Ascending aorta (tissue), 2 donors: ENCODE results near the gene C3orf85. TPM values are rescaled to one million over a fixed set of nuclear protein-coding genes. Genes with fewer than 3 reads are reported as not detected.

Source experiments
- DNase-seq, 2 donors: peaks; one replicate each; pipeline ENCODE4 v3.0.0-alpha.2; 2019; ENCODE audit warnings: low spot score in 2 of 2
- H3K27ac ChIP-seq, 2 donors: fragments of 200-600 bp; sonication (generic); one replicate each; pipeline ENCODE4 v1.5.1; 2016 to 2017; ENCODE audit warnings: mild to moderate bottlenecking in 1 of 2
- H3K27me3 ChIP-seq: fragments of 200-600 bp; sonication (generic); one replicate; pipeline ENCODE4 v1.5.1; 2017
- H3K36me3 ChIP-seq, 2 donors: fragments of 200-600 bp; sonication (generic); one replicate each; pipeline ENCODE4 v1.5.1; 2016
- H3K4me1 ChIP-seq, 2 donors: fragments of 200-600 bp; sonication (generic); one replicate each; pipeline ENCODE4 v1.5.1; 2016 to 2017; ENCODE audit warnings: mild to moderate bottlenecking in 1 of 2
- H3K4me3 ChIP-seq, 2 donors: fragments of 200-600 bp; sonication (generic); one replicate each; pipeline ENCODE4 v1.5.1; 2016 to 2017; ENCODE audit warnings: mild to moderate bottlenecking in 1 of 2
- H3K9me3 ChIP-seq, 2 donors: fragments of 200-600 bp; sonication (generic); one replicate each; pipeline ENCODE4 v1.5.1; 2016
- CTCF ChIP-seq, 3 experiments: fragments of 200-600 bp in 2 of 3; fragments of 450-650 bp in 1 of 3; sonication (generic) in 2 of 3; IDR thresholded peaks; one replicate each; pipeline ENCODE4 v1.5.1; 2016 to 2019; ENCODE audit warnings: antibody characterized with exemption in 3 of 3, mild to moderate bottlenecking in 1 of 3, moderate library complexity in 1 of 3
- intact Hi-C: fragments of 100-400 bp; cut with DNase I; formaldehyde crosslinking; loops from one replicate; pipeline ENCODE4 v1.15.1; 2023
- total RNA-seq: library from RNA; depleted of rRNA; stranded (reverse); fragments of >200 nt; gene quantifications from one replicate; pipeline ENCODE4 v1.1.0, GENCODE V29; 2016

The C3orf85 gene
- total RNA-seq, 1 donor from 2014 or later = not detected

GRCh38 chr3:109152320-109152719 lies 15.8 kb downstream of the C3orf85 start:
- intact Hi-C loops = no loop called here
- Histone ChIP-seq H3K4me1 (no peaks in the 10 kb centered on the region), H3K36me3 (no peaks in the 10 kb centered on the region), H3K4me3 (no peak overlapping the region), H3K27me3 (no peaks in the 10 kb centered on the region), H3K27ac (no peak overlapping the region), H3K9me3 (no peaks in the 10 kb centered on the region)
- no peak for DNase-seq
- no peak for TF ChIP-seq CTCF (IDR thresholded peaks at IDR 0.05)

- Histone ChIP-seq H3K4me3 (no peak overlapping the region), H3K9me3 (no peaks in the 10 kb centered on the region), H3K27me3 (no peaks in the 10 kb centered on the region), H3K27ac (no peak overlapping the region), H3K4me1 (no peaks in the 10 kb centered on the region), H3K36me3 (no peaks in the 10 kb centered on the region)
- no peak for DNase-seq
- intact Hi-C loops = no loop called here
- no peak for TF ChIP-seq CTCF (IDR thresholded peaks at IDR 0.05)
These were observed 18.5 kb downstream of the C3orf85 start for GRCh38 chr3:109154979-109155378.

DNA sequence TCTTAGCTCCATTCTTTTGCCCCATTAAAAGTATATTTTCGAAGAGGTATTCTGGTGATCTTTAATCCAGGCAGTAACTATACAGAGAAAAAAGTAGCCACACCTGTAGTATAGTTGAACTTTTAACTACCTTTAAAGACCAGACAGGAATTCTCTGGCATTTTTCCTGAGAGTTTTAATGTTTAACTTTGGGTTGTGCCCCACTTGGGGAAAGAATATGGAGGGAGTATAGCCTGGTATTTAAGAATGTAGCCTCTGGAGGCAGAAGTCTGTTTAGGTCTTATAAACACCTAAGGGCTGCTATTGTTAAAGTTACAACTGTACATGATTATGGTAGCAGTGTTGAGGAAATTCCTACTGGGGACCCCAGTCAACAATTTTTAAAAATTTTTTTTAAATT lies 19.3 kb downstream of the C3orf85 start:
- Histone ChIP-seq H3K27ac (no peak overlapping the region), H3K9me3 (no peaks in the 10 kb centered on the region), H3K4me3 (no peak overlapping the region), H3K36me3 (no peaks in the 10 kb centered on the region), H3K27me3 (no peaks in the 10 kb centered on the region), H3K4me1 (no peaks in the 10 kb centered on the region)
- DNase-seq = no peak
- intact Hi-C loops = no loop called here
- TF ChIP-seq CTCF (IDR thresholded peaks at IDR 0.05) = no peak

DNA sequence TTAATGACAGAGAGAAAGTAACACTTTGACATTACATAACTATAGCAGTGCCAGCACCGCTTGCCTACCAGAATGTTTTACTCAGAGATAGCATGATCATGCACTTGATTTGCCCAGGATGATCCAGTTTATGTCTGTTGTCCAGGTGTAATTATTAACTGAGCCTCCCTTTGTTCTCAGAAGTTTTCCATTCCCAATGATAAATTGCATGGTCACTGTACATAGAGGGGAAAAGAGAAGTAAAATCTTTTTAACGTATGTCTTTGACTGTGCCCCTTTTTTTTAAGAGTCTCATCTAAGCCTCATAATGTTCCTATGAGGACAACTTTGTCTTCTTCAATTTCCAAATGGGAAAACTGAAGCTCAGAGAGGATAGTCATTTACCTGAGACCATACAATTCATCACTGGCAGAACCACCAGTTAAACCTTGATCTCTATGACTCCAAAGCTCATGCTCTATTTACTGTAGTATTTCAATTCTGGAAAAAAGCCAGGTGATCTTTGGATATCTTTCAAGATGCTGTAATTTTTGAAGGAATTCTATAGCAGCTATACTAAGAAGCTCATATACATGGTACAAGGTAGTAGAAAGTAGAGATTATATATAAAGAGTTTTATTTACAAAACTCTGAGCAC lies 25.1 kb downstream of the C3orf85 start:
- intact Hi-C loops = no loop called here
- no peak for TF ChIP-seq CTCF (IDR thresholded peaks at IDR 0.05)
- H3K4me1 ChIP-seq = no peaks in the 10 kb centered on the region

GRCh38 chr3:109165905-109166304 lies 29.4 kb downstream of the C3orf85 start:
- no peaks in the 10 kb centered on the region for H3K9me3 ChIP-seq
- intact Hi-C loops = no loop called here
- H3K36me3 ChIP-seq = no peaks in the 10 kb centered on the region
- no peak overlapping the region for H3K27ac ChIP-seq
- TF ChIP-seq CTCF (IDR thresholded peaks at IDR 0.05) = no peak
- H3K4me1 ChIP-seq = no peaks in the 10 kb centered on the region
- DNase-seq = no peak
- H3K4me3 ChIP-seq = no peak overlapping the region
- no peaks in the 10 kb centered on the region for H3K27me3 ChIP-seq

More for the DNA sequence above, 25.1 kb downstream of the C3orf85 start:
- H3K4me3 ChIP-seq = no peak overlapping the region
- no peaks in the 10 kb centered on the region for H3K9me3 ChIP-seq
- H3K27me3 ChIP-seq = no peaks in the 10 kb centered on the region
- no peaks in the 10 kb centered on the region for H3K36me3 ChIP-seq
- no peak for DNase-seq
- no peak overlapping the region for H3K27ac ChIP-seq

DNA sequence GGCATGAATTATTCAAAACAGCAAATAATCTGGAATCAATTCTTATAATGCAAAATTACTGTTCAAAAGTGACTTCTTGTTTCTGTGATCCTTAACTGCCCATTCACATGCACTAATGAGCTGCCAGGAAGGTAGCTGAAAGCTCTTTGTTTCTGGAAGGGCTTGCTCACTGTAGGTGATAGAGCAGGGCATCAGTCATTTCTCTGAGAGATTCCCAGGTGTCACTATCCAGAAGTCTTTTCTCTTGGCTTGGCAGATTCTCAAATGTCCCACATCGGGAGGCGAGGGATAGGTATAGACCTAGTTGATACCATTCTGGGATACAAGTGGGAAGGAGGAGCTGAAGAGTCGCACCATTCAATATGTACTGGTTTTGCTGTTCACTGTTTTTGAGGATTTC lies 35.0 kb downstream of the C3orf85 start:
- H3K4me1 ChIP-seq = no peaks in the 10 kb centered on the region
- no peaks in the 10 kb centered on the region for H3K36me3 ChIP-seq
- H3K27ac ChIP-seq = no peak overlapping the region
- H3K4me3 ChIP-seq = no peak overlapping the region
- H3K27me3 ChIP-seq = no peaks in the 10 kb centered on the region
- TF ChIP-seq CTCF (IDR thresholded peaks at IDR 0.05) = no peak
- no peak for DNase-seq
- H3K9me3 ChIP-seq = no peaks in the 10 kb centered on the region
- intact Hi-C loops = no loop called here
